HUDEP-2 (cell line): ENCODE measurements around the gene EYA3.
A peak's percentile ranks its signal among the peaks of the same experiment; 100 is the strongest.

Experiments
- DNase-seq, 76 experiments: peaks; one replicate each; lab custom pipeline; 2025; ENCODE audit not compliant: unreplicated experiment in 76 of 76; lab: John Stamatoyannopoulos, UW

The EYA3 gene

DNA sequence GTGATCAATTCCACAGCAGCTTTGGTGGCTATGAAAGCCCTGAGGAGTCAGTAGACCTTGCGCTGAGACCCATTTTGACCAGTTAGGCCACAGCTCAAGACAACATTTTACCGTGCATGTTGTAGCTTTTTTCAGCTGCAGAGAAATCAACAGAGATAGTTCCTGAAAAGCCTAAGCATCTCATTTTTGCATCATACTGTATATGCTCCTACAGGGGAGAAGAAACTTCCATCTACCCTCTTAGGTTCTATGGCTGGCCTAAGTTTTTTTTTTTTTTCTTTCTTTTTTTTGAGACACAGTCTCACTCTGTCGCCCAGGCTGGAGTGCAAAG, 24.8 kb upstream of the EYA3 start:
- DNase-seq = peak in 3 of 76 experiments; percentile 4 to 24 (median 10)

DNA sequence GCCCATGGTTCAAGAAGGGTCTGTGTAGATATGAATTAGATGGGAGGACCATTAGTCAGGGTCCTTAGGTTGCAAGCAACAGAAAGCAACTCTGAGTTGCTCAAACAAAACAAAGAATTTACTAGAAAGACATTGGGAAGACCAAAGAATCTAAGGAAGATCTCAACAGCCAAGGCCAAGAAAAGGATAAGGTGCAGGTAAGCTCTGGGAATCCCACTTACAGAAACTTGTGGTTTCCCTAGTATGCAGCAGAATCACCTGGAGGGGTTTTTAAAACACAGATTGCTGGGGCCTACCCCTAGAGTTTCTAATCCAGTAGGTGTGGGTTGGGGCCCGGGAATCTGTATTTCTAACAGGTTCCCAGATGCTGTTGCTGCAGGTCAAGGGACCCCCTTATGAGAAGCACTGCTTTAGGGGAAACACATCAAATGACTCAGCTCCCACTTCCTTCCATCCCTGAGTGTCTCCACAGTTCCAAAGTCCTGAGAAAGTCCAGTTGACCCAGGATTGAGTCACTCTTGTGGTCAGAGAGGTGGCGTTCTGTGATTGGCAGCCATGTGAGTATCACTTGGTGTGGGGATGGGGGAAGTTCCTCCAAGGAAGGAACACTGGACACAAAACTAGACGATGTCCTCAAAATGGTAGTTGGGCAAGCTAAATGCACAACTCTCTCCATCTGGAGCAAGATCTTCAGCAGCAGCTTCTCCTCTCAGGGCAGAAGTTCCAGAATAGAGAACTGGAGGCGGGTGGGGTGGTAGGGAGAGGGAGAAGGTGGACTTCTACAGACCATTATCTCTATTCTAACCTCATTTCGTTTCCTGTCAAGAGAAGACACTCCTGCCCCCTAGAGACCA, 24.2 kb upstream of the EYA3 start:
- DNase-seq = peak in 20 of 76 experiments; percentile 2 to 56 (median 26)

DNA sequence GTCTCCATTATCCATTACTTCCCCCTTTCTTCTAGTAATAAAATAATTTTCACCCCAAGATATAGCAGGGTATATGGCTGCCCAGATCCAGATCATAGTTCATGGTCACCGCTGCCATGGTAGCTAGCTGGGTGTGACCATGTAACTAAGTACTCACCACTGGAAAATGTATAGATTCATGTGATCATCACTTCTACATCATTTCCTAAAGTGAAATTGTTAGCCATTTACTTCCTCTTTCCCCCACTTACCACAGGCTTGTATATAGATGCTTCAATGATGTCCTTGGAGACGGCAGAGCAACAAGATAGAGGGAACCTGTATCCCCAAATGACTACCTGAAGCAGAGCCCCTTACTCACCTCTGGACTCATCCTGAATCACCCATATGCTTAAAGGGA, 22.7 kb upstream of the EYA3 start:
- no peak for DNase-seq

DNA sequence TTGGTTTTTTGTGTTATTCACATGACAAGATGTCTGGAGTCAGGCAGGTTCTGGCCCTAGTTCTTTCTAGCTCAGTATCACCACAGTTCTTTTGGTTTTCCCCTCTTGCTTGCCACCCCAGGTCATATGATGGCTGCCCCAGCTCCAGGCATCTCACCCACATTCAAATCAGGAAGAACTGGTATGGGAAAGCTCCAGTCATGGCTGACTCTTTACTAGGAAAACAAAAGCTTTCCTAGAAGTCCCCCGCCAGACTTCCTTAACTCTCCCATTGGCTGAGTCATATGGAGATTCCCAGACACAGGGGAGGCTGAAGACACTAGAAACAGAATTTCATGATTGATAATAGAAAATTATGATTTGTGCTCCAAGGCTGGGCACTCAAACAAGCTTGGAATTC, 22.1 kb upstream of the EYA3 start:
- DNase-seq = no peak

DNA sequence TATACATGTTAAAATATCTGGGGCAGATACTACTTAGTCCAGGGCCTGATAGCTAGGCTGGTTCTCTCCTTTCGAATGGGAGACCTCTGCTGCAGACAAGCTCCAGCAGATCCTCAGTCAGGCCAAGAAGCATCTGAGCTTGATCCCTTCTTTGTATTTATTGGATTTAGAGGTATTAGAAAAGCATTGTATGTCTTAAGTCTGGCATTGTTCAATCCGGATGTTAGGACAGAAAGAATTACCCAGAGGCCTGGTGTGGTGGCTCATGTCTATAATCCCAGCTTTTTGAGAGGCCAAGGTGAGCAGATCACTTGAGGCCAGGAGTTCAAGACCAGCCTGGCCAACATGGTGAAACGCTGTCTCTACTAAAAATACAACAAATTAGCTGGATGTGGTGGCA, 21.2 kb upstream of the EYA3 start:
- DNase-seq = no peak

DNA sequence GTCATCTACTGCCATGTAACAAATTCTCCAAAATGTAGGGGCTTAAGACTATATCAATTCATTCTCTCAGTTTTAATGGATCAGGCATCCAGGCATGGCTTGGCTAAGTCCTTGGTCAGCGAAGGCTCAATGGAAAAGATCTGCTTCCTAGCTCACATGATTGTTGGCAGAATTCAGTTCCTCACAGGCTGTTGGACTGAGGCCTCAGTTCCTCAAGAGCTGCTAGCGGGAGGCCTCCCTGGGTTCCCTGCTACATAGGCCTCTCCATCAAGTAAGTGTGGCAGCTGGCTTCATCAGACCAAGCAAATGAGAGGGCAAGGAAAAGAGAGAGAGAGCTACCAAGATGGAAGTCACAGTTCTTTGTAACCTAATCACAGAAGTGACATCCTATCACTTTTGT, 19.6 kb upstream of the EYA3 start:
- DNase-seq = no peak

DNA sequence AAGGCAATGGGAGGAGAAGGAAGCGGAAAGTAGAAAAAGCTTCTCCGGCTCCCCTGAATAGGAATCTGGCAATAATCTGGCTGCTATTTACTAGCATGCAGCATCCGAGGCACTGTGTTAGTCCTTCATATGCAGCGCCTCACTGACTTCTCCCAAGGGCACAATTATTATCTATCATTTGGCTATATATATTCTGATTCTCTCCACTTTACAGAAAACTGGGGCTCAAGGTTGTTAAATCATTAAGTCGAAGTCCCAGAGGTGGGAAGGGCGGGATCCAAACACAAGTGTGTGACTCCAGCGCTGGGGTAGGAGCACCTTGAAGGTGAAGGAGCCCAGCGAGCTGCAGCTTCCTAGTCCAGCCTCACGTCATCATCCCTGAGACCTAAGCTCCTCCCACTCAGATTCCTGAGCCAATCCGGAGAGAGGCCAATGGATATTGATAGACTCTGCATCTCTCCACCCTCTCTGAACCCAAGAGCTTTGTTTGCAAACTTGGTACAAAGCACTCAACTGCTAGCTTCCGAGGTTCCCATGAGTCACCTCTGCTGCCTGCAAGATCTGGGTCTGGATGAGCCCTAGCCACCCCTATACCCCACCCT, 16.6 kb upstream of the EYA3 start:
- DNase-seq = no peak

DNA sequence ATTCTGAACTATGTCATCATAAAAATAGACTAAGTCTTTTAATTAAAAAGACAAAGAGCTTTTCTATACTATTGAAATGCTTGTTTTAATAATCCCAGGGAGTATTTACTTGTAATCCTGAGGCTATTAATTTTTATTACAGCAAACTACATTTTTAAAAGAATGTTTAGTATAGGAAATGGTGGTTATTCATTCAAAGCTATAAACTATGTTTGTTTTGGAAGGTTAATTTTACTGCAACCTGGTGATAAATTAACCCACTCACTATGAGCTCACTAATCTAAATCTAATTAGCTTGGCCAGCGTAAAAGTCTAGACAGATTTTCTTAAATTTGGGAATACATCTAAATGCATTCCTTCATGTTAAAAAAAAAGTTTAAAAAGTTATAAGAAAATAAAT, 13.8 kb upstream of the EYA3 start:
- no peak for DNase-seq

DNA sequence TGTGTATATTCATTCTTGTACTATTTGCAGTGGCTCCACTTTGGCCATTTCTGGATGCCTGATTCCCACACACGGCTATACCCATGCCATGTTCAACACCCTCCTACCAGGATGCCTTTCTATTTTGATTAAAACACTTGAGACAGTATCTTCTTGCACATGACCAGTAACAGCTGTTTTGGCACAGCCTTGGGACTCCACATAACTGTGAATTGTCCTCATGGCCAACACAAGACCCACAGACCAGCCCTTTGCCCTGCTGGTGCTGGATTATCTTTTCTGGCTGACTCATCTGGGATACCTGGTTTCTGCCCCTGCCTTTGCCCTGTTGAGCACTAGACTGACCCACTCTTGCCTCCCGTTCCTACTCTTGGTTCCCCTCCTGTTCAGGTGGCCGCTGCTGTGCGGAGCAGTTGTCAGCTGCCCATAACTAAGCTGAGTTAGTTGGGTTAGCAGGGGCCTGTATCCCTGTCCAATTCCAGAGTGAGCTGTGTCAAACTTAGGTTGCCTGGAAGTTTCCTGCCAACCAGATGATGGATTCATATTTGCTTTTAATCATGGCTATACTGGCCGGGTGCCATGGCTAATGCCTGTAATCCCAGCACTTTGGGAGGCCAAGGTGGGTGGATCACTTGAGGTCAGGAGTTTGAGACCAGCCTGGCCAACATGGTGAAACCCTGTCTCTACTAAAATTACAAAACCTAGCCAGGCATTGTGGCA, 10.8 kb upstream of the EYA3 start:
- DNase-seq = peak in 1 of 76 experiments; percentile 7

DNA sequence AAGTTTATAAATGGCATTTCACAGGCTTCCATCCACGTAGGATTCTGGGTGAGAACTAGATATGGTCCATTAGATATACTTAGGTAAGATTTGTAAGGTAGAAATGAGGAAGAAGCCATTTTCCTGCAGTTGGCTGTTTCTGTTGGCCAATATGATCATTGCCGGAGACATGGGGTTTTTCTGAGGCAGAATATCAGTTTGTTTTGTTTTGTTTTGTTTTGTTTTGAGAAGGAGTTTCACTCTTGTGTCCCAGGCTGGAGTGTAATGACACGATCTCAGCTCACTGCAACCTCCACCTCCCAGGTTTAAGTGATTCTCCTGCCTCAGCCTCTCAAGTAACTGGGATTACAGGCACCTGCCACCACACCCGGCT, 8.7 kb upstream of the EYA3 start:
- DNase-seq = no peak

DNA sequence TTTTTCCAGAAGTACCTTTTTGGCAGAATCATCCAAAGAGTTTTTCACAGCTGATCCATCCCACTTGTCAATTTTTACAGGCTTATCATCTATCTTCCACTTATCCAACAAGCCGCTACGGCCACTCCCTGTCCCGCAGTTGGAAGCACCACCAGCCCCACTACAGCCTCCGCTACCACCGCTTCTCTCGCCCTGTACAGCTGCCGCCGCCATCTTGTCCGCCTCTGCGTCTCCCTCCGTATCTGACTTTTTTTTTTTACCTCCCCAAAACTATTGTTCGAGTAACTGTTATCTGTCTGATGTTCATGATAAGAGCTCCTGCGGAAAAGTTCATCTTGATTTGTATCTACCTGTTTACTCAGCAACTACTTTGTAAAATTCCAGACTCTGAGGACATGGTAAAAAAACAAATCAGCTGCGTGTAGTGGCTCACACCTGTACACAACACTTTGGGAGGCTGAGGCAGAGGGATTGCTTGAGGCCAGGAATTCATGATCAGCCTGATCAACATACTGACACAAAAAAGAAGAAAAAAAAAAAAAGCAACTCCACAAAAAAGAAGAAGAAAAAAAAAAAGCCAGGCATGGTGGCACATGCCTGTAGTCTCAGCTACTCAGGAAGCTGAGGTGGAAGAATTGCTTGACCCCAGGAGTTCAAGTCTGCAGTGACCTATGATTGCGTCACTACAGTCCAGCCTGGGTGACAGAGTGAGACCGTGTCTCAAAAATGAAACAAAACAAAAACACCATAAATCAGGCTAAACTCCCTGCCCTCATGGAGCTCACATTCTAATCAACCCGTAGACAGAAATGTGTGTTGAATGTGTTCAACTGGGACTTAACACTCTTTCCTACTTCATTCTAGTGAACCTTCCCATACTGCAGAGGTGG, 8.0 kb upstream of the EYA3 start:
- no peak for DNase-seq

DNA sequence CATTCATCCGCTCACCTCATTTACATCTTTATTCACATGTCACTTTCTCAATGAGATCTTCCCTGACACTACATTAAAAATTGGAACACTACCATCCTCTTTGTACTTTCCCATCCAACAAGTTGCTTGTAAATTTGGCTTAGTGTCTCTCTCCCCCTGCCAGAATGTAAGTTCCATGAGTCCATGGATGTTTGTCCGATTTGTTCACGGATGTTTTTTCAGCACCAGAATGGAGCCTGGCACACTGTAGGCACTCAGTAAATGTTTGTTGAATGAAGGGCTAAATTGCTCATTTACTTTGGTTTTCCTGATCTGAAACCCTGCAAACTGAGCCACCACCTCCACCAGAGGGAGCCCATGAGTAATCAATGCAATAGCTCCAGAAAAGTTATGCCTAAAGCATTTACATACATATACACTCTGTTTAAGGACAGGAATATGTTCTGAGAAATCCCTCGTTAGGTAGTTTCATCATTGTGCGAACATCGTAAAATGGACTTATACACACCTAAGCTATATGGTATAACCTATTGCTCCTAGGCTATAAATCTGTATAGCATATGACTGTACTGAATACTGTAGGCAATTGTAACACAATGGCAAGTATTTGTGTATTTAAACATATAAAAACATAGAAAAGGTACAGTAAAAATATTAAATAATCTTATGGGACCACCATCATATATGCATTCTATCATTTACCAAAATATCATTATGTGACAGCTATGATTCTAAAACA, 2.8 kb upstream of the EYA3 start:
- DNase-seq = peak in 64 of 76 experiments; percentile 9 to 80 (median 57)

DNA sequence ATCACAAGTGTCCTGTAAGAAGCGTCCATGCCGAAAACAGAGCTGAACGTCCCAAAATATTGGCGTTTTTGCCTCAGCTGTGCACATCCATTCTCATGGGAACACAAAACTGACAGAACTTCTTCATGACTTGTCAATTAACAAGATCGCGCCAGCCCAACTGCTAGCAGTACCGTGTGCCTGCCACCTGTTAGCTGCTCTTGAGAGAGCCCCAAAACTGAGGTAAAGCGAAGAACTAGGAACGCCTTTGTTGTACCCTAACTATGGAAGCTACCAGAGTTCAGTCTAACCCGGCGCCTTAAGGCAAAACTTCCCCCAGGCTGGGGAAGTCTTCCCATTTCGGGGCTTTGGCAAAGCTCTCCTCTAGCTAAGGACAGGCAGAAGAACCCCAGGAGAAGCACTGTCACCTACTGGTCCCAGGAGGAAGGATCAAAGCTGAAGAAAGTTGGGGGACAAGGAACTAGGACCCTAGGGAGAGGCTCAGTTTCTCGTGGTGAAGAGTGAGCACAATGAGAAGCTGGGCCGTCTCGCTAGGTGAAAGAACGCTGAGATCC, 719 bp downstream of the EYA3 start:
- peak in 28 of 76 experiments; percentile 4 to 67 (median 31) for DNase-seq

DNA sequence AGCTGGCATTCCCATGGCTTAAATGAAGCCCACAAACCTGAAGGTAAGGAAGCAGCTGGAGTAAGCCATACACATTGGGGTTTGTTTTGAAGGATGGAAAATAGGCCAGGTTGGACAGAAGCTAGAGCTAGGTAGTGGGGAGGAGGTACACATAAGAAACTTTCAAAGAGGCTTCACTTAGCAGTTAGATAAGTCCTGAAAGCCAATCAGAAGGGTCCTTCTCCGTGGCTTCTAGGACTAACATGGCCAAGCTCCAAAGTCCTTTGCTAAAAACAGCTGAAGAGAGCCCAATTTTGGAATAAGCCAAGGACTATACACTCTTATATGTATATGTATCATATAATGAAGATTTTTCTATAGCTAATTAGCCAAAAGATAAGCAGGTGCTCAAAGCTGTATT, 1.8 kb downstream of the EYA3 start:
- DNase-seq = peak in 10 of 76 experiments; percentile 4 to 35 (median 22)

DNA sequence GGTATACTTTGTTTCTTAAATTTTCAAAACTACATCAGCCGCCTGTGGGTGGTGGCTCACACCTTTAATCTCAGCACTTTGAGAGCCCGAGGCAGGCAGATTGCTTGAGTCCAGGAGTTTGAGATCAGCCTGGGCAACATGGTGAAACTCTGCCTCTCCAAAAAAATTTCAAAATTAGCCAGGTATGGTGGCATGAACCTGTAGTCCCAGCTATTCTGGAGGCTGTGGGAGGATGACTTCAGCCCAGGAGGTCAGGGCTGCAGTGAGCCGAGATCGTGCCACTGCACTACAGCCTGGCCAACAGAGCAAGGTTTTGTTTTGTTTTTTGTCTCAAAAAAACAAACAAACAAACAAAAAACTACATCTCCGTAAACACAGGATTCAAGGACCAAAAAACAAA, 3.3 kb downstream of the EYA3 start:
- no peak for DNase-seq

DNA sequence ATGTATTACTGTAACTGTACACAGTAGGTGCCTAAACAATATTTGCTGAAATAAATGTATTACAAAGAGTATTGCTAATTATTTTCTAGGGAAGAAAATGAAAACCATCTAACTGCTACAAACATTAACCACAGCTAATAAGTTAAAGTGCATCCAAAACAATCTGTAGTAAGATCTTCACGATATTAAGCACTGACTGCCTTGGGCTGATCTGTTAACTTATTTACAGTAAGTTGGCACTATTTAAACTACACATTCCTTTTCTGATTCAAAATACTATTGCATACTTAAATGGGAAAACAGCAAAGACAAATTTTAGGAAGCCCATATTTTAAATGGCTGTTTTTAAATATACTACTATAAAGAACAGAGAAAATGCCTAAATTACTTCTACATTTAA, 4.5 kb downstream of the EYA3 start:
- DNase-seq = no peak

DNA sequence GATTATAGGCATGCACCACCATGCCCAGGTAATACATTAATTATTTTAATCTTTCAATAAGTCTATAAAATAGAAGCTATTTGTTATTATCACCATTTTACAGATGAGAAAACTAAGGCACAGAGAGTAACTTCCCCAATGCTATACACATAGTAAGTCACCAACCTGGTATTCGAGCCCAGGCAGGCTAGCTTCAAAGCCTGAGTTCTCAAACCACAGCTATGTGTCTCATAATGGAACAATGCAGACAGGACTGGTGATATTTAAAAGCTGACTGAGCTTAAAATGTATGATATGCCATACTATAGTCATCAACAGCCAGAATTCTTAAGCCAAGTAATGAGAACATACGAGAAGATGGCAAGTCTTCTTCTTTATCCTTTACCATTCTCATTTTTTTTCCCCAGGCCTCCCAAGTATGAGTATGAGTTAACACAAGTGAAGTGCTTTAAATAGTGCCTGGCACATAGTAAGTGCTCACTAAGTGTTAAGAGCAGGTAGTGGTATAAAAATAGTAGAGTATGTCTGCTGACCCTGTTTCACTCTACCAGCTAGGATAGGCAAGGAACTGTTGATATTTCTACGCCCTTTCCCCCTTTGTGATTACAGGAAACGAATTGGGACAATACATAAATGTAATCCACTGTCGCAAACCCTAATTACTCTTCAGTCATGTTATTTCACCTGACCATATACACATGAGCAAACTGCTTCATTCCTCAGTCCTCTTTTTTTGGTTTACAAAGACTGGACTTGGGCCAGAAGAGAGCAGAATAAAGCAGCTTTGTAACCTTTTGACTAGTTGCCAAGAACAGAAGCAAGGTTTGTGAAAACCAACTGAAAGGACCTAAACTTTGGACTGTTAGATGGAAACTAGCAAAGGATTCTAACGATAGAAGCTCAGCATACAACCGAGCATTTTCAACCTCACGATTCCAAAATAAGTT, 9.5 kb downstream of the EYA3 start:
- DNase-seq = no peak

DNA sequence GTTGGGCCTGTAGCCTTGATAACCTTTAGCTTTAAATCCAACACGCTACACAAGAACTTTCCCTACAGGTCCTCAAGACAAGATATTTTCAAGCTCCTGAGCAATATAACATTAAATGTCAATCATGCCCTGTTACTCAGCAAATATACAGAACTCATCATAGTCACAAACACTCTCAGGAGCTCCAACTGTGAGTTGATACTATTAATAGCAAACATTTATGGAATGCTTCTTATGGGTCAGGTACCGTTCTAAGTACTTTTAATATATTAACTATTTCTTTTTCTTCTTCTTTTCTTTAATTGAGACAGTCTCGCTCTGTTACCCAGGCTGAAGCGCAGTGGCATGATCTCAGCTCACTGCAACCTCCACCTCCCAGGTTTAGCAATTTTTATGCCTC, 10.1 kb downstream of the EYA3 start:
- no peak for DNase-seq
